H9 (cell line): ENCODE measurements around the gene ARHGAP15. TPM values are rescaled to one million over a fixed set of nuclear protein-coding genes. Genes with fewer than 3 reads are reported as not detected.
A peak's percentile ranks its signal among the peaks of the same experiment; 100 is the strongest.

Source experiments
- DNase-seq: peaks from one replicate; pipeline ENCODE4 v3.0.0-alpha.2; 2017
- H2AFZ ChIP-seq: one replicate; pipeline ENCODE4 v1.6.1; 2013; ENCODE audit warnings: mild to moderate bottlenecking, low read length, control low read depth, moderate library complexity
- H2AK5ac ChIP-seq: 2 replicates; pipeline ENCODE4 v1.6.1; 2013; ENCODE audit warnings: low read length, control low read depth, mixed read lengths; ENCODE audit not compliant: insufficient read length
- H2BK120ac ChIP-seq: one replicate; pipeline ENCODE4 v1.6.1; 2013; ENCODE audit warnings: low read depth, mild to moderate bottlenecking, low read length, control low read depth, inconsistent platforms; ENCODE audit not compliant: poor library complexity, severe bottlenecking
- H2BK12ac ChIP-seq: 2 replicates; pipeline ENCODE4 v1.6.1; 2013; ENCODE audit warnings: low read length, control low read depth, mixed read lengths, low read depth; ENCODE audit not compliant: insufficient read length
- H2BK15ac ChIP-seq: 2 replicates; pipeline ENCODE4 v1.6.1; 2013; ENCODE audit warnings: low read depth, low read length, control low read depth
- H2BK20ac ChIP-seq: one replicate; pipeline ENCODE4 v1.6.1; 2013; ENCODE audit warnings: low read depth, mild to moderate bottlenecking, low read length, control low read depth, inconsistent platforms; ENCODE audit not compliant: poor library complexity, severe bottlenecking
- H2BK5ac ChIP-seq: 2 replicates; pipeline ENCODE4 v1.6.1; 2013; ENCODE audit warnings: low read length, control low read depth, mixed read lengths; ENCODE audit not compliant: insufficient read length
- H3K14ac ChIP-seq: 2 replicates; pipeline ENCODE4 v1.6.1; 2013; ENCODE audit warnings: low read length, control low read depth; ENCODE audit not compliant: insufficient read depth
- H3K18ac ChIP-seq: 2 replicates; pipeline ENCODE4 v1.6.1; 2013; ENCODE audit warnings: low read depth, mild to moderate bottlenecking, mixed read lengths, low read length, control low read depth; ENCODE audit not compliant: insufficient read length
- H3K23ac ChIP-seq: 2 replicates; pipeline ENCODE4 v1.6.1; 2013; ENCODE audit warnings: low read length, control low read depth, mixed read lengths, low read depth; ENCODE audit not compliant: insufficient read length
- H3K23me2 ChIP-seq: 2 replicates; pipeline ENCODE4 v1.6.1; 2013; ENCODE audit warnings: low read depth, mild to moderate bottlenecking, mixed read lengths, low read length, control low read depth; ENCODE audit not compliant: insufficient read length, poor library complexity, severe bottlenecking
- H3K27ac ChIP-seq: 2 replicates; pipeline ENCODE4 v1.5.1; 2013; ENCODE audit warnings: low read length, control low read depth, mixed read lengths, low read depth; ENCODE audit not compliant: insufficient read length
- H3K27me3 ChIP-seq: 2 replicates; pipeline ENCODE4 v1.6.1; 2013; ENCODE audit warnings: low read length, control low read depth, inconsistent platforms; ENCODE audit not compliant: insufficient read depth
- H3K4ac ChIP-seq: 2 replicates; pipeline ENCODE4 v1.6.1; 2013; ENCODE audit warnings: low read depth, mild to moderate bottlenecking, control low read depth, inconsistent platforms, low read length, moderate library complexity
- H3K4me1 ChIP-seq: 2 replicates; pipeline ENCODE4 v1.6.1; 2013; ENCODE audit warnings: low read length, control low read depth, inconsistent platforms; ENCODE audit not compliant: insufficient read depth
- H3K4me2 ChIP-seq: 2 replicates; pipeline ENCODE4 v1.6.1; 2013; ENCODE audit warnings: low read length, control low read depth, mixed read lengths; ENCODE audit not compliant: insufficient read length, insufficient read depth
- H3K56ac ChIP-seq: 2 replicates; pipeline ENCODE4 v1.6.1; 2013; ENCODE audit warnings: low read depth, mild to moderate bottlenecking, mixed read lengths, low read length, control low read depth; ENCODE audit not compliant: insufficient read length
- H3K79me1 ChIP-seq: 2 replicates; pipeline ENCODE4 v1.6.1; 2013; ENCODE audit warnings: low read depth, mild to moderate bottlenecking, moderate library complexity, low read length, control low read depth, inconsistent platforms; ENCODE audit not compliant: insufficient read depth, poor library complexity, severe bottlenecking
- H3K79me2 ChIP-seq: 2 replicates; pipeline ENCODE4 v1.6.1; 2013; ENCODE audit warnings: low read length, control low read depth, inconsistent platforms; ENCODE audit not compliant: insufficient read depth
- H3K9ac ChIP-seq: 2 replicates; pipeline ENCODE4 v1.6.1; 2013; ENCODE audit warnings: low read length, control low read depth, mixed read lengths; ENCODE audit not compliant: insufficient read length; ENCODE audit errors: extremely low read depth
- H3K9me3 ChIP-seq: one replicate; pipeline ENCODE4 v1.6.1; 2013; ENCODE audit warnings: low read depth, low read length, inconsistent platforms; ENCODE audit not compliant: control insufficient read depth
- H3T11ph ChIP-seq: one replicate; pipeline ENCODE4 v1.6.1; 2013; ENCODE audit warnings: mild to moderate bottlenecking, low read length, control low read depth, inconsistent platforms
- H4K20me1 ChIP-seq: one replicate; pipeline ENCODE4 v1.6.1; 2013; ENCODE audit not compliant: control insufficient read depth, insufficient read length, insufficient read depth
- H4K5ac ChIP-seq: 2 replicates; pipeline ENCODE4 v1.6.1; 2013; ENCODE audit warnings: low read depth, mild to moderate bottlenecking, mixed read lengths, low read length, control low read depth; ENCODE audit not compliant: insufficient read length
- H4K8ac ChIP-seq: replicated peaks from 2 replicates; pipeline ENCODE4 v1.6.1; 2013; ENCODE audit warnings: low read length, control low read depth, mixed read lengths, low read depth; ENCODE audit not compliant: insufficient read length
- H4K91ac ChIP-seq: 2 replicates; pipeline ENCODE4 v1.6.1; 2013; ENCODE audit warnings: low read depth, mild to moderate bottlenecking, moderate library complexity, mixed read lengths, low read length, control low read depth; ENCODE audit not compliant: insufficient read length
- H3K27ac Mint-ChIP-seq, 3 experiments: 2 replicates in 2 of 3; 3 replicates in 1 of 3; pipeline ENCODE4 v1.8.0; 2020 to 2021; ENCODE audit warnings: mixed read lengths in 3 of 3, mild to moderate bottlenecking in 1 of 3, moderate library complexity in 1 of 3
- H3K27me3 Mint-ChIP-seq: 2 replicates; pipeline ENCODE4 v1.8.0; 2021; ENCODE audit warnings: low read depth, mild to moderate bottlenecking, moderate library complexity, mixed read lengths
- H3K36me3 Mint-ChIP-seq, 3 experiments: 2 replicates in 2 of 3; 3 replicates in 1 of 3; pipeline ENCODE4 v1.8.0; 2020 to 2021; ENCODE audit warnings: low read depth in 3 of 3, mixed read lengths in 3 of 3; ENCODE audit not compliant: insufficient read depth in 1 of 3
- H3K4me1 Mint-ChIP-seq, 2 experiments: 2 replicates each; pipeline ENCODE4 v1.8.0; 2020; ENCODE audit warnings: mixed read lengths in 2 of 2
- H3K4me3 Mint-ChIP-seq, 2 experiments: 2 replicates in 1 of 2; 3 replicates in 1 of 2; pipeline ENCODE4 v1.8.0; 2020 to 2021; ENCODE audit warnings: mild to moderate bottlenecking in 2 of 2, mixed read lengths in 2 of 2, moderate library complexity in 1 of 2
- H3K9me3 Mint-ChIP-seq, 2 experiments: 2 replicates in 1 of 2; 3 replicates in 1 of 2; pipeline ENCODE4 v1.8.0; 2020; ENCODE audit warnings: mild to moderate bottlenecking in 2 of 2, mixed read lengths in 2 of 2, moderate library complexity in 1 of 2
- CTCF ChIP-seq: fragments of 200-600 bp; sonication (generic); conservative IDR thresholded peaks from 3 replicates; pipeline ENCODE4 v1.8.0; 2021; ENCODE audit warnings: antibody characterized with exemption, mild to moderate bottlenecking
- whole genome bisulfite sequencing: extraction: QIAGEN DNeasy Blood & Tissue Kit; methylation state at CpG from one replicate; pipeline ENCODE4 v1.1.7; 2013; ENCODE audit warnings: missing lambda C conversion rate, low lambda C conversion rate, mixed read lengths; ENCODE audit not compliant: insufficient read length; ENCODE audit errors: extremely low coverage; 5-methylcytosine and 5-hydroxymethylcytosine counted together
- total RNA-seq: library from RNA; stranded (reverse); gene quantifications from 2 replicates; pipeline ENCODE4 v1.2.1, GENCODE V29; 2021

ARHGAP15 gene
- total RNA-seq, 1 experiment from 2014 or later, result not detected

- Histone ChIP-seq H3K9ac (no peak overlapping the region), H3K79me2 (no peaks in the 10 kb centered on the region), H3K56ac (no peak overlapping the region), H3K79me1 (no peaks in the 10 kb centered on the region), H2AFZ (no peak overlapping the region), H2BK5ac (no peak overlapping the region), H3K23me2 (no peaks in the 10 kb centered on the region), H4K20me1 (no peaks in the 10 kb centered on the region), H3K23ac (no peak overlapping the region), H2BK15ac (no peak overlapping the region), H2BK12ac (no peak overlapping the region), H3K14ac (no peak overlapping the region), H3K9me3 (no peaks in the 10 kb centered on the region), H3K27me3 (no peaks in the 10 kb centered on the region), H3K4ac (no peak overlapping the region), H3T11ph (no peak overlapping the region), H4K5ac (no peak overlapping the region), H4K8ac (no peak overlapping the region), H2BK20ac (no peak overlapping the region), H3K18ac (no peak overlapping the region), H3K27ac (no peak overlapping the region), H2BK120ac (no peak overlapping the region), H2AK5ac (no peak overlapping the region), H3K4me1 (no peaks in the 10 kb centered on the region), H3K4me2 (no peak overlapping the region), H4K91ac (no peak overlapping the region)
- no peaks in the 10 kb centered on the region for H3K9me3 Mint-ChIP-seq
- no peak for DNase-seq
- H3K4me1 Mint-ChIP-seq, result peaks cover 13 to 16% of the 10 kb centered on the region in 2 experiments
- H3K36me3 Mint-ChIP-seq, result no peaks in the 10 kb centered on the region
- H3K27ac Mint-ChIP-seq, result no peak overlapping the region
- no CpG with 5 or more reads among the region's 1 CpG for WGBS
- H3K4me3 Mint-ChIP-seq, result no peak overlapping the region
- no peaks in the 10 kb centered on the region; the same call in 1 of the 2 replicates for H3K27me3 Mint-ChIP-seq
- peak; percentile 43; the same call in 2 of the 3 replicates for TF ChIP-seq CTCF
Observed at GRCh38 chr2:143169105-143169504, 39.9 kb downstream of the ARHGAP15 start.
